Measurements from ENCODE around the gene RTEL1.
"Not testable (repeated sequence)": the region's sequence is repeated elsewhere in the genome, so short reads cannot be mapped to it uniquely, and the experiment has no call there.

The RTEL1 gene

DNA sequence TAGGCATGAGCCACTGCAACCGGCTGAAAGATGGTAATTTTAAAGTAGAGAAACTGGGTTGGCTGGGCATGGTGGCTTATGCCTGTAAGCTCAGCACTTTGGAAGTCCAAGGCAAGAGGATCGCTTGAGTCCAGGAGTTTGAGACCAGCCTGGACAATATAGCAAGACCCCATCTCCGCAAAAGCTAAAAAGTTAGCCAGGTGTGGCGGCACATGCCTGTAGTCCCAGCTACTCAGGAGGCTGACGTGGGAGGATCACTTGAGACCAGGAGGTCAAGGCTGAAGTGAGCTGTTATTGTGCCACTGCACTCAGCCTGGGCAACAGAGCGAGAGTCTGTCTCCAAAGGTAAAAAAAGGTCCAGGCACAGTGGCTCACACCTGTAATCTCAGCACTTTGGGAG, 27.2 kb upstream of the RTEL1 start:
- H3K4me1 ChIP-seq (ENCODE audit: control insufficient read depth, insufficient read depth, low read length, unreplicated experiment); H2AFZ ChIP-seq (ENCODE audit: low read length, unreplicated experiment); H3K36me3 ChIP-seq (ENCODE audit: insufficient read depth, low read length); H3K27ac ChIP-seq (ENCODE audit: low read depth, low read length); H3K4me3 ChIP-seq (ENCODE audit: low read depth, low read length); H3K27me3 ChIP-seq (ENCODE audit: insufficient read depth, low read length): not testable (repeated sequence)
- H3K79me2 ChIP-seq (ENCODE audit: control insufficient read depth, insufficient read depth, low read length, unreplicated experiment) = peaks cover 23% of the 10 kb centered on the region

DNA sequence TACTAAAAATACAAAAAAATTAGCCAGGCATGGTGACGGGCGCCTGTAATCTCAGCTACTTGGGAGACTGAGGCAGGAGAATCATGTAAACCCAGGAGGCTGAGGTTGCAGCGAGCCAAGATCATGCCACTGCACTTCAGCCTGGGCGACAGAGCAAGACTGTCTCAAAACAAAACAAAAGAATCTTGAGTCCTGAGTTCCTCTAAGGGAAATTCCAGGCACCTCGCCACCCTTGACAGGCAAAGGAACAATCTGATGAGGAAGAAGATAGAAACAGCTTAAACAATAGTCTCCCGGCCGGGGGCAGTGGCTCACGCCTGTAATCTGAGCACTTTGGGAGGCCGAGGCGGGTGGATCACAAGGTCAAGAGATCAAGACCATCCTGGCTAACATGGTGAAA, 26.7 kb upstream of the RTEL1 start:
- not testable (repeated sequence) for H3K36me3 ChIP-seq (ENCODE audit: insufficient read depth, low read length); H3K4me1 ChIP-seq (ENCODE audit: control insufficient read depth, insufficient read depth, low read length, unreplicated experiment); H3K27ac ChIP-seq (ENCODE audit: low read depth, low read length); H3K4me3 ChIP-seq (ENCODE audit: low read depth, low read length); H3K27me3 ChIP-seq (ENCODE audit: insufficient read depth, low read length); H2AFZ ChIP-seq (ENCODE audit: low read length, unreplicated experiment)
- peaks cover 18% of the 10 kb centered on the region for H3K79me2 ChIP-seq (ENCODE audit: control insufficient read depth, insufficient read depth, low read length, unreplicated experiment)

DNA sequence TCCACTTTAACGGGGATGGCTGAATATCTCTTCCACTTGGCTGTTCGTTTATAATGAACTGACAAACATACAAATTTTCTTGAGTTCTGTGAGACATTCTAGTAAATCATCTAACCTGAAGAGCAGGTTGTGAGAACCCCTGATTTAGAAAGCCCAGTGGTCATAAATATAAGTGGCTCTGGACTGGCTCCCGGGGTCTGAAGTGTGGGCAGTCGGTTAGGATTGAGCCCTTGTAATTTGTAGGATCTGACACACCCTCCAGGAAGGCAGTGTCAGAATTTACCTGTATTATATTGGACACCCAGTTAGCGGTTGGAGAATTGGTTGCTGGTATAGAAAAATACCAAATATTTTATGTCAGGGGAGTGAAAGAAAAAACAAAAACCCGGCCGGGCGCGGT, 24.4 kb upstream of the RTEL1 start:
- Histone ChIP-seq H2AFZ (ENCODE audit: low read length, unreplicated experiment) (no peak overlapping the region), H3K79me2 (ENCODE audit: control insufficient read depth, insufficient read depth, low read length, unreplicated experiment) (peaks cover 4% of the 10 kb centered on the region), H3K27me3 (ENCODE audit: insufficient read depth, low read length) (no peaks in the 10 kb centered on the region), H3K4me3 (ENCODE audit: low read depth, low read length) (no peak overlapping the region), H3K4me1 (ENCODE audit: control insufficient read depth, insufficient read depth, low read length, unreplicated experiment) (peaks cover 6% of the 10 kb centered on the region), H3K36me3 (ENCODE audit: insufficient read depth, low read length) (no peaks in the 10 kb centered on the region), H3K27ac (ENCODE audit: low read depth, low read length) (no peak overlapping the region)

GRCh38 chr20:63635431-63636141, 22.5 kb upstream of the RTEL1 start:
- peaks cover 4% of the 10 kb centered on the region for H3K4me1 ChIP-seq (ENCODE audit: control insufficient read depth, insufficient read depth, low read length, unreplicated experiment)
- no peak overlapping the region for H3K4me3 ChIP-seq (ENCODE audit: low read depth, low read length)
- H3K36me3 ChIP-seq (ENCODE audit: insufficient read depth, low read length) = no peaks in the 10 kb centered on the region
- H3K79me2 ChIP-seq (ENCODE audit: control insufficient read depth, insufficient read depth, low read length, unreplicated experiment) = no peaks in the 10 kb centered on the region
- no peak overlapping the region for H2AFZ ChIP-seq (ENCODE audit: low read length, unreplicated experiment)
- no peak overlapping the region for H3K27ac ChIP-seq (ENCODE audit: low read depth, low read length)
- no peaks in the 10 kb centered on the region for H3K27me3 ChIP-seq (ENCODE audit: insufficient read depth, low read length)

- Histone ChIP-seq H3K4me3 (ENCODE audit: low read depth, low read length) (no peak overlapping the region), H3K4me1 (ENCODE audit: control insufficient read depth, insufficient read depth, low read length, unreplicated experiment) (peaks cover 8% of the 10 kb centered on the region), H3K36me3 (ENCODE audit: insufficient read depth, low read length) (no peaks in the 10 kb centered on the region), H2AFZ (ENCODE audit: low read length, unreplicated experiment) (no peak overlapping the region), H3K79me2 (ENCODE audit: control insufficient read depth, insufficient read depth, low read length, unreplicated experiment) (no peaks in the 10 kb centered on the region), H3K27me3 (ENCODE audit: insufficient read depth, low read length) (no peaks in the 10 kb centered on the region), H3K27ac (ENCODE audit: low read depth, low read length) (no peak overlapping the region)
Measured at GRCh38 chr20:63636752-63637628, 21.1 kb upstream of the RTEL1 start.

- no peak overlapping the region for H2AFZ ChIP-seq (ENCODE audit: low read length, unreplicated experiment)
- H3K79me2 ChIP-seq (ENCODE audit: control insufficient read depth, insufficient read depth, low read length, unreplicated experiment) = no peaks in the 10 kb centered on the region
- H3K4me3 ChIP-seq (ENCODE audit: low read depth, low read length) = no peak overlapping the region
- no peak overlapping the region for H3K27ac ChIP-seq (ENCODE audit: low read depth, low read length)
- H3K27me3 ChIP-seq (ENCODE audit: insufficient read depth, low read length) = no peaks in the 10 kb centered on the region
- peaks cover 12% of the 10 kb centered on the region for H3K4me1 ChIP-seq (ENCODE audit: control insufficient read depth, insufficient read depth, low read length, unreplicated experiment)
- H3K36me3 ChIP-seq (ENCODE audit: insufficient read depth, low read length) = no peaks in the 10 kb centered on the region
Measured at GRCh38 chr20:63639093-63639975, 18.8 kb upstream of the RTEL1 start.

DNA sequence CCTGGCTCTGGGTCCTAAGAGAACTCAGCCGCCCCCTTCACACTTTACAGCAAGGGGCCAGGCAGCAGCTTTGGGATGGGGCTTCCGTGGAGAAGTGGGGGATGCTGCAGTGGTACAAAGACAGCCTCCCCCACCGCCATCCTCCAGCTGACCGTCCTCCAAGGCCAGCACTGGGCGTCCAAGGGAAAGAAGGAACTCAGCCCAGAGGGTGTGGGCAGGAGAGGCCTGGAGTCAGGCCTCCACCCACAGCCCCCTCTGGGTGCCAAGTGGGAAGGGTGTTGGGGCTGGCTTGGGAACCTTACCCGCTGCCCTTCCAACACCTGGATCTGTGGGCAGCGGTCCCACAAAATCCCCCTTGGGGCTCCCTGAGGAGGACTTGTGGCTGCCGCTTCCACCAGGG, 18.0 kb upstream of the RTEL1 start:
- no peaks in the 10 kb centered on the region for H3K36me3 ChIP-seq (ENCODE audit: insufficient read depth, low read length)
- H3K79me2 ChIP-seq (ENCODE audit: control insufficient read depth, insufficient read depth, low read length, unreplicated experiment) = no peaks in the 10 kb centered on the region
- H3K27me3 ChIP-seq (ENCODE audit: insufficient read depth, low read length) = no peaks in the 10 kb centered on the region
- no peak overlapping the region for H2AFZ ChIP-seq (ENCODE audit: low read length, unreplicated experiment)
- no peak overlapping the region for H3K4me3 ChIP-seq (ENCODE audit: low read depth, low read length)
- H3K27ac ChIP-seq (ENCODE audit: low read depth, low read length) = no peak overlapping the region
- H3K4me1 ChIP-seq (ENCODE audit: control insufficient read depth, insufficient read depth, low read length, unreplicated experiment) = peaks cover 12% of the 10 kb centered on the region

DNA sequence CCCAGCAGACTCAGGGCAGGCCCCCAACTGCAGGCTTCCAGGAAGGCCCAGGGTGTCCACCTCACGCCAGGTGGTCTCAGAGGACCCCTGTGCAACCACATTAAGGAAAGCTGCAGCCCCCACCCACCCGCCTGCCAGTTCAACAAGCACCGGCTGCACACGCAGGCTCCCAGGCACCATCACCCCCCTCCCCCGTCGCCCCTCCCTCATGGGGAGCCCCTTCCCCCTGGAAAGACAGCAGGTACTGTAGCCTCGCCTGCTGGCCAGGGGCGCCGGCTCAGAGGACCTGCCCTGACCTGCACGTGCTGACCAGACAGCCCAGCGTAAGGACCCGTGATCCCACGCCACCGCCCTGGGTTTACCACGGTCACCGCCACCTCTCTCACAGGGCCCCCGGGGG, 17.4 kb upstream of the RTEL1 start:
- H3K27ac ChIP-seq (ENCODE audit: low read depth, low read length); H3K36me3 ChIP-seq (ENCODE audit: insufficient read depth, low read length); H3K4me3 ChIP-seq (ENCODE audit: low read depth, low read length); H3K79me2 ChIP-seq (ENCODE audit: control insufficient read depth, insufficient read depth, low read length, unreplicated experiment); H3K27me3 ChIP-seq (ENCODE audit: insufficient read depth, low read length); H2AFZ ChIP-seq (ENCODE audit: low read length, unreplicated experiment): not testable (repeated sequence)
- H3K4me1 ChIP-seq (ENCODE audit: control insufficient read depth, insufficient read depth, low read length, unreplicated experiment) = peaks cover 12% of the 10 kb centered on the region

GRCh38 chr20:63641146-63641791, 16.8 kb upstream of the RTEL1 start:
- Histone ChIP-seq H3K79me2 (ENCODE audit: control insufficient read depth, insufficient read depth, low read length, unreplicated experiment) (no peaks in the 10 kb centered on the region), H3K27me3 (ENCODE audit: insufficient read depth, low read length) (no peaks in the 10 kb centered on the region), H3K4me3 (ENCODE audit: low read depth, low read length) (peak overlapping the region; percentile 29; the same call in 1 of the 2 replicates), H3K27ac (ENCODE audit: low read depth, low read length) (no peak overlapping the region), H2AFZ (ENCODE audit: low read length, unreplicated experiment) (no peak overlapping the region), H3K4me1 (ENCODE audit: control insufficient read depth, insufficient read depth, low read length, unreplicated experiment) (peaks cover 12% of the 10 kb centered on the region), H3K36me3 (ENCODE audit: insufficient read depth, low read length) (no peaks in the 10 kb centered on the region)

Data from ACC112 (cell line).